ENCODE data around the gene SLC6A3. TPM values are rescaled to one million over a fixed set of nuclear protein-coding genes. Genes with fewer than 3 reads are reported as not detected.

The SLC6A3 gene
- total and polyA plus RNA-seq, 9 of the 15 experiments (the other 6 are each of a cell fraction or from before 2014, with no cell fraction given): not detected

DNA sequence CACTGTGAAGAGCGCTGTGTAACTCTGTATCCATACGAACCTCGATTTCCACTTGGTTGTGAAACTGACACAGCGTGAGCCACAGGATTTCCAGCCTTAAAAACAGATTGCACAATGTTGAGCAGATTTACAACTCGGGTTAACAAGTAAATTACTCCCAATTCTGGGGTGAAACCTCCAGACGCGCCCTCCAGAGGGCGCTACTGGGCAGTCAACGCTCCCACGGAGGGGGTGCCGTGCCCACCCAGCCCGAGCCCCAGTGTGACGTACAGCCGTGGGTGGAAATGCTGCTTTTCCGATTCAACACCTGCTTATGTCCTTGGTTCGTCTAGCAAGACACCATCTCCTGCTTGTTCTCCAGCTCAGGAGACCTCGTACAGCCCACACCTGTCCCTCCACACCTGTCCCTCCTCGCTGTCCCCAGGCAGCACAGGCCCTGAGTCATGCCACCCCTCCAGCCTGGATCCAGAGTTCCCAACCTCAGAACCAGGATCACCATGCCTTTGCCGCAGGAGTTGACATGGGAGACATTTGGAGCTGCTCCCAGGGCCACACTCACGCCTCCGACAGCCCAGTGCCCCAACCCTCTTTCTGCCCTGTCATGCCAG, 34.4 kb upstream of the SLC6A3 start (continued):
- TF ChIP-seq, protein P1, sequence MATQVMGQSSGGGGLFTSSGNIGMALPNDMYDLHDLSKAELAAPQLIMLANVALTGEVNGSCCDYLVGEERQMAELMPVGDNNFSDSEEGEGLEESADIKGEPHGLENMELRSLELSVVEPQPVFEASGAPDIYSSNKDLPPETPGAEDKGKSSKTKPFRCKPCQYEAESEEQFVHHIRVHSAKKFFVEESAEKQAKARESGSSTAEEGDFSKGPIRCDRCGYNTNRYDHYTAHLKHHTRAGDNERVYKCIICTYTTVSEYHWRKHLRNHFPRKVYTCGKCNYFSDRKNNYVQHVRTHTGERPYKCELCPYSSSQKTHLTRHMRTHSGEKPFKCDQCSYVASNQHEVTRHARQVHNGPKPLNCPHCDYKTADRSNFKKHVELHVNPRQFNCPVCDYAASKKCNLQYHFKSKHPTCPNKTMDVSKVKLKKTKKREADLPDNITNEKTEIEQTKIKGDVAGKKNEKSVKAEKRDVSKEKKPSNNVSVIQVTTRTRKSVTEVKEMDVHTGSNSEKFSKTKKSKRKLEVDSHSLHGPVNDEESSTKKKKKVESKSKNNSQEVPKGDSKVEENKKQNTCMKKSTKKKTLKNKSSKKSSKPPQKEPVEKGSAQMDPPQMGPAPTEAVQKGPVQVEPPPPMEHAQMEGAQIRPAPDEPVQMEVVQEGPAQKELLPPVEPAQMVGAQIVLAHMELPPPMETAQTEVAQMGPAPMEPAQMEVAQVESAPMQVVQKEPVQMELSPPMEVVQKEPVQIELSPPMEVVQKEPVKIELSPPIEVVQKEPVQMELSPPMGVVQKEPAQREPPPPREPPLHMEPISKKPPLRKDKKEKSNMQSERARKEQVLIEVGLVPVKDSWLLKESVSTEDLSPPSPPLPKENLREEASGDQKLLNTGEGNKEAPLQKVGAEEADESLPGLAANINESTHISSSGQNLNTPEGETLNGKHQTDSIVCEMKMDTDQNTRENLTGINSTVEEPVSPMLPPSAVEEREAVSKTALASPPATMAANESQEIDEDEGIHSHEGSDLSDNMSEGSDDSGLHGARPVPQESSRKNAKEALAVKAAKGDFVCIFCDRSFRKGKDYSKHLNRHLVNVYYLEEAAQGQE (IDR thresholded peaks at IDR 0.05; ENCODE audit: borderline replicate concordance): peak; percentile 83
- TF ChIP-seq, protein P1 (CRISPR knock-in tag; IDR thresholded peaks at IDR 0.05; ENCODE audit: low read depth): no peak
- TF ChIP-seq ZEB2 (IDR thresholded peaks at IDR 0.05) (0 out of 2 replicates have a peak, but pooled peaks have one; percentile 28), CC2D1A (IDR thresholded peaks at IDR 0.05) (0 out of 2 replicates have a peak, but pooled peaks have one; percentile 22), MTA3 (IDR thresholded peaks at IDR 0.05; ENCODE audit: borderline replicate concordance) (peak; percentile 36; the same call in 1 of the 2 replicates), RAD21 (CRISPR knock-in tag; conservative IDR thresholded peaks at IDR 0.05 in 1 of 2, IDR thresholded peaks at IDR 0.05 in 1 of 2) (peak; percentile 59 to 84; a peak in 3 of 4 replicates), KAT2B (IDR thresholded peaks at IDR 0.05; ENCODE audit: low read depth, low read length) (no peak), ETV5 (CRISPR knock-in tag; IDR thresholded peaks at IDR 0.05; ENCODE audit: low read depth) (0 out of 2 replicates have a peak, but pooled peaks have one; percentile 28)
- TF ChIP-seq, protein P2, sequence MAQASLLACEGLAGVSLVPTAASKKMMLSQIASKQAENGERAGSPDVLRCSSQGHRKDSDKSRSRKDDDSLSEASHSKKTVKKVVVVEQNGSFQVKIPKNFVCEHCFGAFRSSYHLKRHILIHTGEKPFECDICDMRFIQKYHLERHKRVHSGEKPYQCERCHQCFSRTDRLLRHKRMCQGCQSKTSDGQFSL (CRISPR knock-in tag; IDR thresholded peaks at IDR 0.05): peak; percentile 65; the same call in 1 of the 2 replicates
- TF ChIP-seq, protein P2 (tag; IDR thresholded peaks at IDR 0.05): 0 out of 4 replicates have a peak, but pooled peaks of 1 of the 2 experiments have one; percentile 28
- TF ChIP-seq, protein P3, sequence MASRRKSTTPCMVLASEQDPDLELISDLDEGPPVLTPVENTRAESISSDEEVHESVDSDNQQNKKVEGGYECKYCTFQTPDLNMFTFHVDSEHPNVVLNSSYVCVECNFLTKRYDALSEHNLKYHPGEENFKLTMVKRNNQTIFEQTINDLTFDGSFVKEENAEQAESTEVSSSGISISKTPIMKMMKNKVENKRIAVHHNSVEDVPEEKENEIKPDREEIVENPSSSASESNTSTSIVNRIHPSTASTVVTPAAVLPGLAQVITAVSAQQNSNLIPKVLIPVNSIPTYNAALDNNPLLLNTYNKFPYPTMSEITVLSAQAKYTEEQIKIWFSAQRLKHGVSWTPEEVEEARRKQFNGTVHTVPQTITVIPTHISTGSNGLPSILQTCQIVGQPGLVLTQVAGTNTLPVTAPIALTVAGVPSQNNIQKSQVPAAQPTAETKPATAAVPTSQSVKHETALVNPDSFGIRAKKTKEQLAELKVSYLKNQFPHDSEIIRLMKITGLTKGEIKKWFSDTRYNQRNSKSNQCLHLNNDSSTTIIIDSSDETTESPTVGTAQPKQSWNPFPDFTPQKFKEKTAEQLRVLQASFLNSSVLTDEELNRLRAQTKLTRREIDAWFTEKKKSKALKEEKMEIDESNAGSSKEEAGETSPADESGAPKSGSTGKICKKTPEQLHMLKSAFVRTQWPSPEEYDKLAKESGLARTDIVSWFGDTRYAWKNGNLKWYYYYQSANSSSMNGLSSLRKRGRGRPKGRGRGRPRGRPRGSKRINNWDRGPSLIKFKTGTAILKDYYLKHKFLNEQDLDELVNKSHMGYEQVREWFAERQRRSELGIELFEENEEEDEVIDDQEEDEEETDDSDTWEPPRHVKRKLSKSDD (conservative IDR thresholded peaks at IDR 0.05; ENCODE audit: low read length): 0 out of 2 replicates have a peak, but pooled peaks have one; percentile 43
